ENCODE measurements around the gene SVEP1. TPM values are rescaled to one million over a fixed set of nuclear protein-coding genes. Genes with fewer than 3 reads are reported as not detected.
"Not testable (repeated sequence)": the region's sequence is repeated elsewhere in the genome, so short reads cannot be mapped to it uniquely, and the experiment has no call there.

SVEP1 gene
- total RNA-seq, 1 donor from 2014 or later = 1.7 TPM

DNA sequence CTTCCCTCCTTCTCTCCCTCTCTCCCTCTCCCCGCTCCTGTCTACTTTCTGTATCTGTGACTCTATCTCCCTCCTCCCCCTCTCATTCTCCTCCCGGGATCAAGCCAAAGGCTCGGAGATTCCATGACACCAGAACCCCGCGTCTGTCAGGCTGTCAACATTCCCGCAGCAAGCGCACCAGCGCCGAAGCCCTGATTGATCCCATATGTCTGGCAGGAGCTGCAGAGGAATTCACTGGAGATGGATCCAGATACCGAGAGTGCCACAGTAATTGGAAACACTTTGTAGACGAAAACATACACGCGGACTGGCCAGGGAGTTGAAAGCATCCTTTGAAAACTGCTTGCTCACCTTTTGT is 300 bp upstream of the SVEP1 start:
- ATAC-seq = no peak
- no peak for DNase-seq (ENCODE audit: low spot score)

DNA sequence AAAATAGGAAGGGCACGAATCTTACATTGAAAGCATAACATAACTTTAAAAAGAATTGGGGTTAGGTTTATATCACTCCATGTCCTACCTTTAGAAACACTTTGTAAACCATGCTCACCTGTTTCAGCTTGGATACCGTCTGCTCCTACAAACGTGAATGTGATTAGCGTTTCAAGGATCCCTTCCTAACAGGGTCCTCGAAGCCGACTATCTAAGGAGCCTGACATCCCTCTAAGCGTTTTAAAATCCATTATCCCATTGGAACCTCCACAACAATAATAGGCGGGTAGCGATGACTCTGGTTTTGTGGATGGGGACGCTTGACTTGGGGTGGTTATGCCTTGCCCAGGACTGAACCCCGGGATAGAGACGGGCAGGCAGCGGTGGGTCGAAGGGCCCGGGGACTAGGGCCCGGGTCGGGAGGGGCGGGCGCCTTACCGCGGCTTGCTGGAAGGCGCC is 937 bp downstream of the SVEP1 start:
- DNase-seq (ENCODE audit: low spot score) (no peak), ATAC-seq (no peak)

DNA sequence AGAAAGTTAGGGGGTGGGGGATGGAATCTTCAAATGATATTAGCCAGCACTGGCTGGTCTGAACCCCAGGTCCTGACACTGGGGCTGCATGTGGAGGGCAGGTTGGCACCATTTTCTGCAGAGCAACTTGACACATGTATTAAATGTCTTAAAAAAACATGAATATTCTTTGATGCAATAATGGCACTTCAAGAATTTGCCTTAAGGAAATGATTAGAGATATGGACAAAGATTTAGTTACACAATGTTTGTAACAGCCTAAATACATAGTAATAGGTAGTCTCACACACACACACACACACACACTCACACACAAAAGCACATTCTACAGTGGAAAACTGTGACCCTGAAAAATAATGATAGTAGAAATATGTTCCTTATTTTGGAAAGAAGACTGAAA is 3.6 kb downstream of the SVEP1 start:
- no peak for ATAC-seq
- DNase-seq (ENCODE audit: low spot score) = no peak

DNA sequence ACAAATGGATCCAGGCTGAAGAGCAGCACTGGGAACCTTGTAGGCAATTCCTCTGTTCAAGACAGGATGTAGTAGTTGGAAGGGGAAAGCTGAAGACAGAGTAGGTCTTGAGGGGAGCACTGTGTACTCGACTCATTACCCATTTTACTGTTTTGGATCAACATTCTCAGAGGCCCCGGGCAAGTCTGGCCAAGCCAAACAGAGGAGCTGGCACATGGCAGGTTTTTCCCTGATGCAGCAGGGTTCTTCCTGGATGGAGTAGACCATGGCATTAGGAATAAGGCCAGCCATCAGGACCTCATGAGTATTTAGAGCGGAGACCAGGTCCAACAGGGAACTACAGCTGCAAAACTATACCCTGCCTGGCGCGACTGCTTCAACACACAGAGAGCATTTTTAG is 4.4 kb downstream of the SVEP1 start:
- DNase-seq (ENCODE audit: low spot score) = no peak
- ATAC-seq = no peak

DNA sequence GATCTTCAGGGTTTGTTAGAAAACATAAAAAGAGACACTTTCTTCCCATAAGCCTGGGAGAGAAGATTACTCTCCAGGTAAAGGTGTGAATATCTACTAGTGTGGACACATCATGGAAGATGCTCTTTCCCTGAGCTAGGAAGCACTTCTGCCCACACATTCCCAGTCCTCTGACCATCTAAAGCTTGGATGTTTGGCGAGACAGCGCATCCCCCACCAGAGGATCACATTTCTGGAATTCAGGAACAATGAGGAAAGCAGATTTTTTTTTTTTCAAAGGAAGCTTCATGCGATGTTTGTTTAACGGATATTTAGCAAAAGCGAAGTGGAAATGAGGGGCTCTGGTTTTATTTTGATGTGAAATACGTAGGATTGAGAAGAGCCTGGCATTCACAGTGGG is 6.2 kb downstream of the SVEP1 start:
- ATAC-seq (no peak), DNase-seq (ENCODE audit: low spot score) (no peak)

DNA sequence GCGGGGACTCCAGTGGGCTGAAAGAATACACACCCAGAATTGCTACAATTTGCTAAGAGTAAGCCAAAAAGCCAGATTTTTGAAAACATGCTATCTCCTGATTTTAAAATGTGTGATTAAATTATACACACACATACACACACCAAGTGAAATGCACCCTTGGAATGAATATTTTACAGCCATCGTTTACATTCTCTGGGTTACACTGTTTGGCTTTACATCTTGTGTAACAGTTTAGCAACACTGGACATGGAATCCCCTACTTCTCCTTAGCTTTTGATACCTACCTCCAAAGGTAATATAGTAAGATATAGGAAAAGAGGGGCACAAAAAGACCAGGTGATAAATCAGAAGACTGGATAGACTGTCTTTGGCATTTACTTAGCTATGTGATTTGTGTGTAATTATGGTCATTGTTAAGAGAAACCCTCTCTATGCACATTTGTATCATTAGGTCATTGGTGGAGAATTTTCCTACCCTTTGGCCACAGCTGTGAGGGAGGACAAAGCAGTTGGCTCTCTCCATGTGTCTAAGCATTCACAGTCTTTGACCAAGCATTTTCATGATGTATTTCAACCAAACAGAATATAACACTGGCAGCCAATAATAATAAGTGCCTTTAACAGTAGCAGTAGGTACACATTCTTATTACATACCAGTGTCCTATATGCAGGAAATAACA is 7.6 kb downstream of the SVEP1 start:
- no peak for ATAC-seq
- DNase-seq (ENCODE audit: low spot score) = no peak

DNA sequence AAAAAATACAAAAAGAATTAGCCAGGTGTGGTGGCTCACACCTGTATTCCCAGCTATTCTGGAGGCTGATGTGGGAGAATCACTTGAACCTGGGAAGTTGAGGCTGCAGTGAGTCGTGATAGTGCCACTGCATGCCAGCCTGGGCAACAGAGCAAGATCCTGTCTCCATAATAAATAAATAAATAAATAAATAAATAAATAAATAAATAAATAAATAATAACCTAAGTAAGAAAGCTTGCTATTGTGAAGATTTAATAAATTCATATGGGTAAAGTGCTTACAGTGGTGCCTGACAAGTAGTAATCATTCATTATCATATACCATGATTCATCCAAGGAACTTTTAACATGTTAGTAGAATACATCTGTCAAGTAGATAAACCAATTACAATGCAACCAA is 13.4 kb downstream of the SVEP1 start:
- ATAC-seq (no peak), DNase-seq (ENCODE audit: low spot score) (no peak)

DNA sequence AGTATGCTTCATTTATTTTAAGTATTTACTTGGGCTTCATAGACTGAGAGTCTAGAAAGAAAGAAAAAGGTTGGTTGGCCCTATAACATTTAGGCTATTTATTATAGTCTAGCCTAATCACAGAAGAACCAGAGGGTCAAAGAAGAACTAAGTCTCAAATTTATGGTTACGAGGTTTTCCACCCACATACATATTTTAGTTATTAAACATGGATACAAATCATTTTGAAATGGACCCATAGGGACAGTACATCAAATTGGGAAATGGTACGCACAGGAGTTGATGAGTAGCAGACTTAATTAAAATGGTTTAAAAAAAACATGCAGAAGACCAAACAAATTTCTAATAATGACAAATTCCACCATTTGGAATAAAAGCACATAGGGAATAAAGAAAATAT is 17.7 kb downstream of the SVEP1 start:
- ATAC-seq (no peak), DNase-seq (ENCODE audit: low spot score) (no peak)

DNA sequence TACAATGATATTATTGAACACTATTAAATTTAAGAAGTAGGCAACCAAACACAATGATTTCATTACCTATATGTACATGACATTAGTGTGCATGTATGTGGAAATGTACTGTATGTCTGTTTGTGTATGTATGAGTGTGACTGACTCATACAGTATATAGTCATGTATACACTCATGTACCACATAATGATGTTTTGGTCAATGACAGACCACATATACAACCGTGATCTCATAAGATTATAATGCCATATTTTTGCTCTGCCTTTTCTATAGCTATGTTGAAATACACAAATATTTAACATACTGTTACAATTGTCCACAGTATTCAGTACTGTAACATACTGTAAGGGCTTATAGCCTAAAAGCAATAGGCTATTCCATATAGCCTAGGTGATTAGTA is 19.7 kb downstream of the SVEP1 start:
- no peak for DNase-seq (ENCODE audit: low spot score)
- no peak for ATAC-seq

DNA sequence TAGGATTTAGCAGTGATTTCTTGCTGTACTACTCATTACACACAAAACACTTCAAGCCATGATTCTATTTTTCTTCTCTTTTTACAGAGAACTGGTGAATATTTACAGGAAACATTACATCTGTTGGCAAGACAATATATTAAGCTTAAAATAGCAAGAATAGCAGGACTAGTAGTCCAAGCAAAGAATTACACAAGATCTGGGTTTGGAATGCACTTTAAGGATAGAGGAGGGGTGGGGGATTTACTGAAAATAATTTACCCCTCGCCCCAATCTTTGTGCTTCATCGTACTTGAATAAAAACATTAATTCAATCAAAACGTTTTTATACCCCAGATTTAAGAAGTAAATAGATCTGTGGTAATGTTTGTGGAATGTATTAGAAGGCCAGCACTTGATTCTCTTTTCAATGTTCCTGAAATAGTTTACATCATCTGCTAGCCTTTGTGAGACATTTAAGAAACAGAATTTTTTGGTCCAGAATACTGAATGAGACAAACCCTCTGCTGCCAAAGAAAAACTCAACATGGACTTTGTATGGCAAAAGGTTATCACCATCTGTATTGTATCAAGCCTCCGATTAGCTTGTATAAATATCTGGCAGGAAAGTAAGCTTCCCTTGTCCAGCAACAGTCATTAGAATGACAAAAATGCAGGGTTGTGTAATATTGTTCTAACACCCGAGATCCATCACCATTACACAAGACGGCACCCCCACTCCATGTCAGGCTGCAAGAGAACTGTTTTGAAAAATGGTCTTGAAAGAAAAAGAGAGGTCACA is 23.8 kb downstream of the SVEP1 start:
- ATAC-seq (peak; percentile 87), DNase-seq (ENCODE audit: low spot score) (no peak)

DNA sequence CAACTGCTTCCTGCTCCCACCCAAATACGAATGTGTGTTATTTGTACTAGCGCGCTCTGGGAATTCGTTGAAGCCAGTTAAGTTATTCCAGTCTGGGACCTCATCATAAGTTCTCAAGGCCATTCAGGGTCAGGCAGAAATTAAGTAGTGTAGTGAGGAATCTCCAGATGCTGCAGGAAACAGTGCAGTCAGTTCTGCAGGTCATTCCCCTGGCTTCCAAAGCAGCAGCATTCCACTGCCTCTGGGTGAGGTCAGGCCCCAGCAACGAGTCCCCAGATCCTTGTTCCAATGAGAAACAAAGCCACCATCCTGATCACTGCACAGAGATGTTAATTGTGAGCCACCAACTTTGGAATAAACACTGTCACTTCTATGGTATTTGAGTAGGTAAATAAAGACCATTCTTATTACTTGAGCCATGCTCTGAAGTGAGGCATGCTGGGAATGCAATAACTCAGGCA is 33.1 kb downstream of the SVEP1 start:
- peak; percentile 27 for ATAC-seq
- no peak for DNase-seq (ENCODE audit: low spot score)

DNA sequence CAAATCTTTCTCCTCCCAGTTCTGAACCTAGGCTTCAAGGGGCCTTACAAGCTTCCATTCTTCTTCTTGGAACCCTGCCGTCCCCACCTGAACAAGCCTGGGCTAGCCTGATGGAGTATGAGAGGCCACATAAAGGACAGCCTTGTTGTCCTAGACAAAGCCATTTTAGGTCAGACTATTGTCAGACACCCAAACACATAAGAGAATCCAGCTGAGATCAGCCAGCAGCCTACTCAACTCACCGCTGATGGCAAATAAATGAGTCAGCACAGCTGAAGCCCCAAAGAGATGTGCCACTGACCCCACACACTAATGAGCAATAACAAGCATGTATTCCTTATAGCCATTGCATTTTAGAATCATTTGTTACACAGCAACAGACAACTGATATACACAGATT is 33.8 kb downstream of the SVEP1 start:
- no peak for DNase-seq (ENCODE audit: low spot score)
- no peak for ATAC-seq

DNA sequence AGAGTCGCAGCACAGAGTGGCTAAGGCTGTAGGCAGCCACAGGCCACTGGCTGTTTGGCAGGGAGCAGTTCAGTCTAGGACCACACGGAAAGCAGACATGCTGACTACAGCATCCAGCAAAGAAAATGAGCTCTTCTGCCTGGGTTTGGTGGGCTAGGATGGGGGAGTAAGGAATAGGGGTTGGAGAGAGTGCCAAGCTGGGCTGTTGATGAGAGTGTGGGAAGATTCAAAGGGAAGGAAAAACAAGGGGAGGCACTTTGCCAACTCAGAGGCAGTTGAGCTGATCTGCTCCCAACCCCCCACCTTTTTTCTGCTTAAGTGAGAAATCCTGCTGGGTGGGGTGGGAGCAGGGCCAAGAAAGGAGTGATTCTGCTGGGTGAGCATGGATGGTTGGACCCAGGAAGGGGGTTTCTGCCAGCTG is 35.9 kb downstream of the SVEP1 start:
- DNase-seq (ENCODE audit: low spot score) = no peak
- ATAC-seq = no peak

DNA sequence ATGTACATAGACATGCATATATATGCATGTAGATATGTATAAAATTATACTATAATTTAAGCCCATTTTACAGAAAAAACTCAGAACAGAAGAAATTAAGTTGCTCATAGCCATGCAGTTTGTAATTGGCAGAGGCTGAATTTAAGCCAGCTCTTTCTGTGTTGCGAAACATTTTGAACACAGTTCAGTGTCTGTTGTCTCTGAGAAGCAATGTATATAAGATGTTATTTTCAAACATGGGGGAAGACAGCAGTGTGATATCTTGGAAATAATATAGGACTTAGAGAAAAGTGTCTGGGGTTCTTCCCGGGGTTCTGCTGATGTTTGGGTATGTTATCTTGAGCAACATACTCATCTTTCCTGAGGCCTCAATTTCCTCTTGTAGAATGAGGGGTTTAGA is 37.6 kb downstream of the SVEP1 start:
- DNase-seq (ENCODE audit: low spot score) (no peak), ATAC-seq (no peak)

DNA sequence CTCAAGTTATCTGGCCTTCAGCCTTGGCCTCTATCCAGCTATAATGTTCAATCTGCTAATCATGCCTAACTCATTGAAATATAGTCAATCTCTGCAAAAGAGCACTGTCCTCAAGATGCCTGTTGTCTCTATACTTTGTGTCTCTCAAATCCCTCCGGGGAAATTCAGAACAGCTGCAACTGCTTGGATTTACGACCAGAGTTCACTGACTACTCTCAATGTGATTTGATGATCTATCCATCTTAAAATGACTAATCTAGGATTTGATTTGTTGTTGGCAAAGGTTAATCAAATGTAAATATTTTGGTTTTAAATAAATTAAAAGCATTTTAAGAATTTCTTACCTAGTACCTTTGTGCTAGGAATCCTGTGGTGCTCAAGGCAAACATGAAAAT is 40.9 kb downstream of the SVEP1 start:
- no peak for DNase-seq (ENCODE audit: low spot score)
- no peak for ATAC-seq

DNA sequence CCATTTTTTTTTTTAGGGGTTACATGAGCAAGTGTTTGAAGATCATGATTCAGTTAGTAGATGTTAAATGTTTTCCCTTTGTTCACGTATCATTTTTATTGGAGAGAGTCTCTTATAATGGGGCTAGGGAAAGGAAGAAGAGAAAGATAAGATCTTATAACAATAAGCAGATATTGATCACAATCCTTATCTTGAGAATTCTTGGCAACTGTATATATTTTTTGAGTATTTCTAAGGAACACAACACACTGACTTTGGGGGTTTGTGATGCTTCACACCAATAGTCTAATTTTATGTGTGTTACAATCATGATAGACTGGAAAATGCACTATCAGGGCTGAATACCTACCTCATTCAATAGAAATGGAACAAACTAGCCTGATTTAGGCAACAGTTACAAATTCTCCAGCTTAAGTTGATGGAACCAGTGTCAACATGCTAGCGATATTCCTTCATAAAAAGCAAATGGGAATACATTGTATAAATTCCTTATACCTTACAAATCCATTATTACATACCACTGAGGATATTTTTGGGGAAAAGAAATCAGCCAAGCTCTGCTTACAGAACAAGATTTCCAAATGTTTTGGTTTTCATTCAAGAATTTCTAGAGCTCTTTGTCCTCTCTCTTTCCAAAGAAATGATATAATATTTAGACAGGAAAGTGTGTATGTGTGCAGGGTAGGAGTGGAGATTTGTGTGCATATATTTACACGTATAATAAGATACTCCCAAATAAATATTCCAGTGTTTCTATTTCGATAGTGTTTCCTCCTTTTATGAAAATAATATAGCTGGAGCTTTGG is 41.5 kb downstream of the SVEP1 start:
- DNase-seq (ENCODE audit: low spot score) = no peak
- ATAC-seq = no peak

DNA sequence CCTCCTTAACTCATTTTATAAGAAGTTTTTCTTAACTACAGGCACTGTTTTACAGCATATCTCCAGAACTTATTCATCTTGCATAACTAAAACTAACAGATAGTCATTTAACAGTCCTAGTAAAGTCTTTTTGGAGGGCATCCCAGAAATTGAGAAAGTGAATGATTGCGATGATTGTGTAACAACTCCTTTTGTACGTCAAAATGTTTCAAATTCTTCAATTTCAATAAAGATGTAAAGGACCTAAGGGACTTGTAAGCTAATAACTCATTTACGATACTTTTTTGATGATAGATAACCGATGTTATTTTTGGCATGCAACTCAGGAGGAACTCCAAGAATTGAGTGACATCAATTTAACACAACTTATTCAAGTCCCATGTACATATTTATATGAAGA is 42.7 kb downstream of the SVEP1 start:
- no peak for ATAC-seq

DNA sequence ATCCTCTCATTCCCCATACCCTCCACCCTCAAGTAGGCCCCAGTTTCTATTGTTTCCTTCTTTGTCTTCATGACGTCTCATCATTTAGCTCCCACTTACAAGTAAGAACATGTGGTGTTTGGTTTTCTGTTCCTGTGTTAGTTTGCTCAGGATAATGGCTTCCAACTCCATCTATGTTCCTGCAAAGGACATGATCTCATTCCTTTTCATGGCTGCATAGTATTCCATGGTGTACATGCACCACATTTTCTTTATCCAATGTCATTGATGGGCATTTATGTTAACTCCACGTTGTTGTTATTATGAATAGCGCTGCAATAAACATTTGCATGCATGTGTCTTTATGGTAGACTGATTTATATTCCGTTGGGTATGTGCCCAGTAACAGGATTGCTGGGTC is 45.4 kb downstream of the SVEP1 start:
- ATAC-seq = not testable (repeated sequence)

More for the DNA sequence above, 42.7 kb downstream of the SVEP1 start:
- no peak for DNase-seq (ENCODE audit: low spot score)

DNA sequence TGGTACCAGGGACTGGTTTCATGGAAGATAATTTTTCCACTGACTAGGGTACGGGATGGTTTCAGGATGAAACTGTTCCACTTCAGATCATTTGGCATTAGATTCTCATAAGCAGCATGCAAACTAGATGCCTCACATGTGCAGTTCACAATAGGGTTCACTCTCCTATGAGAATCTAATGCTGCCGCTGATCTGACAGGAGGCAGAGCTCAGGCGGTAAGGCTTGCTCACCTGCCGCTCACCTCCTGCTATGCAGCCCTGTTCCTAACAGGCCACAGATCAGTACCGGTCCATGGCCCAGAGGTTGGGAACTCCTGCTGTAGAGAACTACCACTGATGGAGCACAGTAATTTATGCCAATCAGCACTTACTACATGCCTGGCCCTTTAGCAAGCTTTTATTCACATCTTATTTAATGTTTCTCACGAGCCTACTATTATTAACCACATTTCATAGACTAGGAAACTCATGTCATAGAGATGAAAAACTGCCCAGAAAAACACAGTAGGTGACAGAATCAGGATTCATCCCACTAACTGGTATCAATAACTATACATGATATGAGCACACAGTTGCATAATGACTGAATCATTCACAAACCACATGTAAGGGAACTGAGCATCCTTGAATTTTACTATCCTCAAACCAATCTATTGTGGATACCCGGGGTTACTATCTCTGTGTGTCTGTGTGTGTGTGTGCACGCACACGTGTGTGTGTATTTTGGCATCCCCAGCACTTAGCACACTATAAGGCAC is 46.5 kb downstream of the SVEP1 start:
- DNase-seq (ENCODE audit: low spot score) = no peak
- ATAC-seq = no peak

More for the DNA sequence above, 45.4 kb downstream of the SVEP1 start:
- not testable (repeated sequence) for DNase-seq (ENCODE audit: low spot score)

DNA sequence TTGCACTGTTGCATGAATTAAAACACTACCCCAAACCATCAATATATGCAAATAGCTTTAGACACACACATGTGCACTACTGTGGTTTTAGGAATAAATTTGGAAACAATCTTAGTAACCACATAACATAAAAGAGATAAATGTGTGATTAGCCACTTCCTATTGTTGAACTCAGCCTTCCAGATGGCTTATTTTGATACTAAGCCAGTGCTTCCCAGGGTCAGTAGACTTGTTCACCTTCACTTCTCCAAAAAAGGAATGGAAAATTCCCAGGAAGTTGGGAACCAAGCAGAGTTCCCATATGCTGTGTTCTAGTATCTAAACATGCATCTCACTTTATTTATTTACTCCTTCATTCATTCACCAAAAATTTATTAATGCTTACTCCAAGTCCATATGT is 47.8 kb downstream of the SVEP1 start:
- ATAC-seq (no peak), DNase-seq (ENCODE audit: low spot score) (no peak)

DNA sequence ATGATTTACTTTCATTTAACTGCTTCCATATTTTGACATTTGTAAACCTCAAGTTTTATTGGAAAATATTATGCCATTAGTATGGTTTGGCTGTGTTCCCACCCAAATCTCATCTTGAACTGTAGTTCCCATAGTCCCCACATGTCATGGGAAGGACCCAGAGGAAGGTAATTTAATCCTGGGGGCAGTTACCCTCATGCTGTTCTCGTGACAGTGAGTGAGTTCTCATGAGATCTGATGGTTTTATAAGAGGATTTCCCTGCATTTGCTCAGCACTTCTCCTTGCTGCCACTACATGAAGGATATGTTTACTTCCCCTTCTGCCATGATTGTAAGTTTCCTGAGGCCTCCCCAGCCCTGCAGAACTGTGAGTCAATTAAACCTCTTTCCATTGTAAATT is 48.3 kb downstream of the SVEP1 start:
- not testable (repeated sequence) for ATAC-seq

More for the DNA sequence above, 48.3 kb downstream of the SVEP1 start:
- DNase-seq (ENCODE audit: low spot score) = not testable (repeated sequence)
